SK-MEL-5 (cell line): Measurements from ENCODE around the gene RBM47. TPM values are rescaled to one million over a fixed set of nuclear protein-coding genes. Genes with fewer than 3 reads are reported as not detected.

ENCODE experiments used
- DNase-seq: peaks from one replicate; pipeline ENCODE4 v3.0.0-alpha.2; 2016; ENCODE audit warnings: low read depth, low spot score
- in situ Hi-C: cut with HindIII; loops from 2 replicates; pipeline ENCODE4 v1.10.0; 2016; ENCODE audit warnings: low sequenced_read_pairs, high pct_unique_total_duplicates, low pct_unique_long_range_greater_than_20kb
- total RNA-seq: library from RNA; depleted of rRNA; stranded (reverse); fragments of >200 nt; shearing (Covaris generic); gene quantifications from 2 replicates; pipeline ENCODE4 v1.2.3, GENCODE V29; 2014

The RBM47 gene
- total RNA-seq, 1 experiment from 2014 or later = 7.2 TPM

DNA sequence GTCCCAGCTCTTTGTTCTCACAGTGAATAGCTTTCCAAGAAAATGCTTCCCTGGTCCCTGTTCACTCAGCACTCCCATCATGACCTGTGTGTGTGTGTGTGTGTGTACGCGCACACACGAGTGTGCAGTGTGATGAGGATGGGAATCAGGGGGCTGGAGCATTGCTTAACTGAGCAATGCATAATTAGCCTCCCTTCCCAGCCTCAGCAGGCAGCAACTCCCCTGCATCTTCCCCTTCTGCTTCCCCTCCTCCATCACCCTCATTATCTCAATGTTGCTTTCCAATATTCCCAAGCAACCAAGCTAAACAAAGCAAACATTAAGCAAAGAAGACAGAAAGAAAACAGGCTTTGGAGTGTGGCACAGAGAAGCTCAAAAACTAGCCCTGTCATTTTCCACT lies 137.0 kb downstream of the RBM47 start:
- no peak for DNase-seq
- in situ Hi-C loops = no loop called here

DNA sequence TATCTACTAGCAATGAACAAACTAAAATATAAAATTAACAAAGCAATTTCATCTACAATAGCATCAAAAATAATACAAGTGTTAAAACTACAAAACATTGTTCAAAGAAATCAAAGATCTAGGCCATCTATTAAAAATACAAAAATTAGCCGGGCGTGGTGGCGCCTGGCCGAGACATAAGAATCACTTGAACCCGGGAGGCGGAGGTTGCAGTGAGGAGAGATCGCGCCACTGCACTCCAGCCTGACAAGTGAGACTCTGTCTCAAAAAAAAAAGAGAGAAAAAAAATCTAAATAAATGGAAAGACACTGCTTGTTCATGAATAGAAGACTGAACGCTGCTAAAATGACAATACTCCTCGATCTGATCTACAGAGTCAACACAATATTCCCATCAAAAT lies 139.2 kb downstream of the RBM47 start:
- DNase-seq = no peak
- in situ Hi-C loops = no loop called here

DNA sequence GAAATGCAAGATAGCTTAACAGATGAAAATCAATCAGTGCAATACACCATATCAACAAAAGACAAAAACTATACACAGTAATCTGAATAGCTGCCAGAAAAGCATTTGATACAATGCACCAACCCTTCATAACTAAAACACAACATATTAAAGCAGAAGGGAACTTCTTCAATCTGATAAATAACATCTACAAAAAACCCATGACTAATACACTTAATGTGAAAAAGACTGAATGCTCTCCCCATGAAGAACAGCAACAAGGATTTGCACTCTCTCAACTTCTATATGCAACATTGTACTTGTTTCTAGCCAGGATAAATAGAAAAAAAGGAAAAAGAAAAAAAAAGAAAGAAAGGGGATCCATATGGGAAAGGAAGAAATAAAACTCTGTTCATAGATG lies 139.7 kb downstream of the RBM47 start:
- in situ Hi-C loops = no loop called here
- no peak for DNase-seq

DNA sequence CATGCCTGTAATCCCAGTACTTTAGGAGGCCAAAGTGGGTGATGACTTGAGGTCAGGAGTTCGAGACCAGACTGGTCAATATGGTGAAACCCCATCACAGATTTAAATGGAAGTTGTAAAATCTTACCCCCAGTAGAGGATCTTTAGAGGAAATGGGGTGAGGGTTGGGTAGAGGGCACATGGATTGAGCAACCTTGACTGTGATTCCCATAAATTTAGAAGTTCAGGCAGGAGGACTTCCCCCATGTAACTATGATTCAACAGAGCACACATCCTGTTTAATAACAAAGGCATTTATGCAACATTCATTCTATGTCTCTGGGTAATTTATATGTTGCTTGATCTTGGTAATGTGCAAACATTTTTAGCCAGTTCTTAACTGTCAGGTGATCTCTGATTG lies 143.1 kb downstream of the RBM47 start:
- in situ Hi-C loops = no loop called here
- DNase-seq = no peak

DNA sequence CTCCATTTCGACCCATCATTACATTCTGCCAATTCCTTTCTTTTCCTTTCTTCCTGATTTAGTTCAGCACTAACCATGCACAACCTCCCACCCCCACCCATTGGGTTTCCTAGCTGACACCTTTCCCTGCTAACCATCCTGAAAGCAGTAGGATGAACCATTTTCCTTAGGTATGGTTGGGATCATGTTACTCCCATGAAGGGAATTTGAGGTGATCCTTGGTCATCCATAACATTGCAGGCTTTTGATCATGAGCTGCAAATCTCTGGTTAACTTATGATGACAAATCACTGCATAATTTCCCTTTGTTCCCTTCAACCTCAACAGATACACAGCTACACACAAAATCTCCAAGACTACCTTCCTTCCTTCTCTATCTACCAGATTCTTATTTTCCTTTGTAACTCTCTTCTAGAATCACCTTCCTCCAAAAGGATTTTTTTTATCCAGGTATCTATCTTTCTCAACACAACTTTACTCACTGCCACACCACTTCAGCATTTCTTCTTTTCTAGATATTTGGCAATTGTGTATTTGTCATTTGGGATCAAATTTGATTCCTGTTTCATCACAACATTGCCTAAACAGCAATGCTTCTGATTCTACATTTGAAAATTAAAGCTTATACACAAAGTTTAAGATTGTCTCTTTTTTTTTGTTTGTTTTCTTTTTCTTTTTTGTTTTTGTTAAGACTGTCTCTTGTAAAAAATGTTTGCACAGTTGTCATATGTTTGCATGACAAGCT lies 145.1 kb downstream of the RBM47 start:
- DNase-seq = no peak
- in situ Hi-C loops = no loop called here

DNA sequence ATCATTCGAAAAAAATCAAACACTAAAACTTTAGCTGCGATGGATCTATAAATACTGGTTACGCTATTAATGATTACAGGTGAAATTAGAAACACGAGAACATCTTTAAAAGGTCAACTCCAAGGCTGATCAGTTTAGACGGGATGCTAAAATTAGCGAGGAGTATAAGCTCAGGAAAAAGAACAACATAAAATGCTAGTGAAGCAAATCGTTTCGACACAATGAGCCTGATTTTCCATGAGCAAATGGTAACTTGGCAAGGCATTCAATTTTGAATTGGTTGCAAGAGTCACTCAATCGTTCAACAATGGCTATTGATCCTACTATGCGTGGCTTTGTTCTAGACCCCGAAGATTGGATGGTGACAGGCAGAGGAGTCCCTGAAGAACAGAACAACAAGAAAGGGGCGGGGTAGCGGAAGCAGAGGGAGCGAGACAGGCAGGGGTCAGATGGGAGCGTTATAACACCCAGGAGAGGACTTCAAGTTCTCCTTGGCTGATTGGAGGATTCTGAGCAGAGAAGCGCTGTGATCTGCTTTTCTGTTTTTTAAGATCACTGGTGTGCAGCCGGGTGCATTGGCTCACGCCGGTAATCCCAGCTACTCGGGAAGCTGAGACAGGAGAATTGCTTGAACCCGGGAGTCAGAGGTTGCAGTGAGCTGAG lies 146.5 kb downstream of the RBM47 start:
- in situ Hi-C loops = no loop called here
- DNase-seq = no peak

DNA sequence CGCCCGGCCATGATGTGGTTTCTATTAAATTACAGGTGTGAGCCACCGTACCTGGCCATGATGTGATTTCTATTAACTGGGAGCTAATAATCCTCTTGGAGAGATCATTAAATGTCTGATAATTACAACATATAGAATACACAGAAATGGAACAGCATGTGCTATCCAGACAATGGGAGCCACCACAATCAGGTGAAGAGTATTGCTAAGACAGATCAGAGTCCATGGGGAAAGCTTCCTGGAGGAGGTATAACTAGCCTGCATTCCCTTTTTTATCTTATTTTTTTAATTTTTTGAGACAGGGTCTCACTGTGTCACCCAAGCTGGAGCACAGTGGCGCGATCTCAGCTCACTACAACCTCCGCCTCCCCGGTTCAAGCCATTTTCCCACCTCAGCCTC lies 147.7 kb downstream of the RBM47 start:
- in situ Hi-C loops = no loop called here
- no peak for DNase-seq

DNA sequence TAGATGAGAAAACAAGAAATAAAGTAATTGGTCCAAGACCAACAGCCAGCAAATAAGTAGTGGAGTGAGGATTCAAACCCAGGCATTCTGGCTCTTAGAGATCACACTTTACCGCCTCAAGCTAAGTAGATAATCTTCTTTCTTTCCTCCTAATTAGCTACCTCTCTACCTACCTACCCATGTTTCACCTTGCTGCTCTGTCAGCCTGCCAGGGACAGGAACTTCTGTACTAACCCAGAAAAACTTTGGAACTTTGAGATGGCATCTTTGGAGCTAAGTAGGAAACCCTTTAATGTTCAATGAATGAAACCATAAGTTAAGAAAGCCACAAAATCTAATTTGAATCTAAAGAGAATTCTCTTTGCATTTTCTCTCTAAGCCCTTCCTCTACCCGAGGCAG lies 149.4 kb downstream of the RBM47 start:
- in situ Hi-C loops = no loop called here
- DNase-seq = no peak

DNA sequence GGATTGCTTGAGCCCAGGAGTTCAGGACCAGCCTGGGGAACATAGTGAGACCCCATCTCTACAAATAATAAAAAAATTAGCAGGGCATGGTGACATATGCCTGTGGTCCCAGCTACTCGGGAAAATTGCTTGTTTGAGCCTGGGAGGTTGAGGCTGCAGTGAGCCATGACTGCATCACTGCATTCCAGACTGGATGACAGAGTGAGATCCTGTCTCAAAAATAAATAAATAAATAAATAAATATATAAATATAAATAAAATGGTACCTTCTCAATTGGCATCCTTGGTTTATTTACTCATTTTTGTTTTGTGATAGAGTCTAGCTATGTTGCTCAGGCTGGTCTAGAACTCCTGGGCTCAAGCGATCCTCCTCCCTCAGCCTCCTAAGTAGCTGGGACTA lies 150.3 kb downstream of the RBM47 start:
- in situ Hi-C loops = no loop called here
- DNase-seq = no peak

DNA sequence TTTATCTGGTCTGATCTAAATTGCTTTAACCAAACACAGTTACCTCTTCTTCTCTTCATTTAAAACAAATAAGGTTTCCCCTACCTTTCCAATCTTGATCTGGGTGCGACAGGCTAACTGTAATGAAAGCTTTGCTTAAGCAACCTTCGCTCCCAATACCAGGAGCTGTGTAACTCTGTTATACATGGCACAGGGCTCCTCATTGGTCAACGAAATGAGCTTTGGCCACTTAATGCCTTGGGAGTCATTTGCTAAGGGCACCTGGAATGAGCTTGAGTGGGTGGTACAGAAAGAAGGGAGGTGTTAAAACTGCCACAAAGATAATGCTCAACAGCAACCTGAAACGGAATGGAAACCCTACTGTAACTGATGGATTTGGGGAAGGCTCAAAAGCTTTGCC lies 154.1 kb downstream of the RBM47 start:
- no peak for DNase-seq
- in situ Hi-C loops = no loop called here

DNA sequence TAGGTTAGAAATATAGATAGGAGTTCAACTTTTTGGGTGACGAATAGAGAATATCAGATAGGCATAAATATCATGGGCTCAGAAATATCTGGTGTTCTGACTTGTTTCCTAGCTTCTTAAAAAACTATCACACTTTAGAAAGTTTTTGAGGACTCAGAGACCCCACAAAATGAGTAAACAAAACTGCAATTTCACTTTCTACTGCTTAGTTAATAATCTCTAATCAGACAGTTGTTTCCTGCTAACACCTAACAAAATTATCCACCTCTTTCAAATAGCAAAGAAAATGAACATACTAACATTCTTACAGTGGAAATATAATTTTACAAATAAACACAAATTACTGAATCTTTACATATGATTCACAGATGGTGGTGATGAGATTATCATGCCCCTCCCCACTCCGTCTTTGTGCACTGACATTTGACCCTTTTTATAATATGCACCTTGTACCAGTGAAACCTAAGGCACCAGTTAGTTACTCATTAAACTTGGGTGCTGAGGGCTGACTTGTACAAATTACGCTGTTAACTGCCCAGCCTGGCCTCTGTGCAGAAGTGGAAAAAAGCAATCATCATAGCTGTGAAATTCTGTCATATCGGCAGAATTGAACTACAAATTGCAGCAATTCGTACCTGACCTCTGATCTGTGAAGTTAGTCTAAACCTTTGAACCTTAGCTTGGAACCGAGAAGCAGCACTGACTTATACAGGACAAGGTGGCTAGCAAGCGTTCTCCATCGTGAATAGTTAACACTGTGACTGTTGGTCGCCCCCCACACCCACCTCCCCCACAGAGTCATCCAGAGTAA lies 155.9 kb downstream of the RBM47 start:
- in situ Hi-C loops = no loop called here
- no peak for DNase-seq

DNA sequence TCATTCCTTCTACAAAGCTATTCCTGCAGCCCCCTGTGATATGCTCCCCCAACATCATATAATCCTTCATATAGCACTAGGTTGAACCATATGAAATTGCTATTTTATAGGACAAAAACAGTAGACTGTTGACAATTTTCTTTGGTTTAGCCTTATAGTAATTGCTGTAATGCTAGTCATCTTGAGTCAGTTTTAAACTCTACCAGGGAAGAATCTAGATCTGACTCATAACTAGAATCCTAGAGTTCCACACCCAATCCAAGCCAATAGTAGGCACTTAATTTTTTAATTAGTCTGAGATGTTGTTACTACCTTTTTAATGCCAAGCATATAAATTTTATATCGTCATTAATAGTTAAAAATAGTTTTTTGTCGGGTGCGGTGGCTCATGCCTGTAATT lies 157.7 kb downstream of the RBM47 start:
- DNase-seq = no peak

DNA sequence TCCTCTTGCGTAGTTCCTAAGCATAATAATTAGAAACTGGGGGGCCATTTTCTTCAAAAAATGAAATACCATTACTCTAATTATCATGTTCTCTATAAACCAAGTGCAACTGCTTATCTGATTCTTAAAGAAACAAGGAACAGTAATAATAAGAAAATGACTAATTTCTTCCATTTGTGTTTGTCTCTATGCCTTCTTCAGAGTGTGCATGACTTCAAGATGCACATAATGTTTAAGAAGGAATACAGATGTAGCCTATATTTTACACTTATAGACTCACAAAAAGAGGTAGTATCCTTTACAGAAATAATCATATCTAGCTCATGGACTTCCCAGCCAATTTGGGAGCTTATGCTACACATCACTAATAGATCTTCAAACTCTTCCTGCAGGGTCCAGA lies 162.9 kb downstream of the RBM47 start:
- DNase-seq = no peak
- in situ Hi-C loops = no loop called here

More for the DNA sequence above, 157.7 kb downstream of the RBM47 start:
- in situ Hi-C loops = no loop called here

DNA sequence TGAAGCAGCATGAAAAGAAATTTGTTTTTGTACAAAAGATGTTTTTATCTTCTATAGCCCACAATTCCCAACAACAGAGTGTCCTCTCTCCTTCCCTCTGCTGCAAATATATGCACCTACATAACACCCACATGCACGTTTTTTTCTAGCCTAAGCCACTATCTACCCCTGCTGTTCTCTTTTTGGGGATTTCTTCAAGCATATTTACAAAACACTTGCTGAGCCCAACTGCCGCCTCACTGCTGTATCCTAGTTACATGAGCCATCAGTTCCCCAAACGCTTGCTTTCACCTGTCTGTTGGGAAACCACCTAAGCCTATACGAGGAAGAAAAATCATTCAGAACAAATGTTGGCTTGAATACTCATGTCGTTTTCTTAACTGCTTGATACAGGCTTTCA lies 167.3 kb downstream of the RBM47 start:
- DNase-seq = no peak
- in situ Hi-C loops = no loop called here

DNA sequence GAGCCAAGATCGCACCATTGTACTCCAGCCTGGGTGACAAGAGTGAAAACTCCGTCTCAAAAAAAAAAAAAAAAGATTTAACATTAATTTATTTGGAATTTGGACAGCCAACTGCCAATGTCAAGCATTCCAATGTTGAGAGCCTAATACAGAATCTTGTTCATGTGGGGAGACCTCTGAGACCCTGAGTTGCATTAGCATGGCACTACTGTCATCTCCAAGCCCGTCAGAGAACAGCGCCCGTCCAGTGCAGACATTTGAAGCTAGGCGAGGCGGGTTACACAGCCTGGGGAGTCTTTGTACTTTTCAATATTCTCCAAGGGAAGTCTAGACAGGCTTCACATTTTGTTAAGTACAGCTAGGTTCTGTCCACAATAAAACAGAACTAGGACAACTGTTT lies 167.8 kb downstream of the RBM47 start:
- in situ Hi-C loops = no loop called here
- DNase-seq = no peak

DNA sequence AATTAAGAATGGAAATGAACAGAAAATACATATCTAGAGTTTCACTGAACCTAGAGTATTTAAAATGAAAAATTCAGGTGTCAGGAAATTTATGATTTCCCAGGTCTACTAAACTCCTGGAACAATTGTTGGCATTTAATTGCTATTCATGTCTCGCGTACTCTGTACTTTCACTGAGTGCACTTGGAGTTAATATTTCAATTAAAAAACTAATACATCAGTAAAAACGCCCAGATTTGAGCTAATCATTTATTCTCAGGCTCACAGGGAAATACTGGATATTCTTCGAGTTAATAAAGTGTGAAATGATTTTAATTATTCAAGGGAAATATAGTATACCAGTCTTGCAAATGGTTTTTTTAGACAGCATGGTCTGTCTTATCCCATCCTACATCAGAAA lies 168.6 kb downstream of the RBM47 start:
- no peak for DNase-seq
- in situ Hi-C loops = no loop called here

DNA sequence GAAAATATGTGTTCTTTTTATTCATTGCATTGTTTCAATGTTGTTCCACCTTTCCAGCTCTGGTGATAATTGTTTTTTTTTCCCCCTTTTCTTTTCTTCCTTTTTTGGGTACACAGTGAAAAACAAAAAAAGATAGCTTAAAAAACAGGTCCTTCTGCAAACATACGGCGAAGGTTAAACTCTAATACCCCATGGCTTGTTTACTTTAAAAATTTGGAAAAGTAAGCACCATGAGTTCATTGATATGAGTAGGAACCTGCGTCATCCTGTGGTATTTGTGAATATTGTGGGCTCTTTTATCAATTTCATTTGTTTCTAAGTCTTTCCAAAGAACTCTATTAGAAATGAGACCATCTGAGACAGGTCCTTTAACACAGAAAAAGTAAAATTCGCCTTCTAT lies 171.0 kb downstream of the RBM47 start:
- in situ Hi-C loops = no loop called here
- DNase-seq = no peak

DNA sequence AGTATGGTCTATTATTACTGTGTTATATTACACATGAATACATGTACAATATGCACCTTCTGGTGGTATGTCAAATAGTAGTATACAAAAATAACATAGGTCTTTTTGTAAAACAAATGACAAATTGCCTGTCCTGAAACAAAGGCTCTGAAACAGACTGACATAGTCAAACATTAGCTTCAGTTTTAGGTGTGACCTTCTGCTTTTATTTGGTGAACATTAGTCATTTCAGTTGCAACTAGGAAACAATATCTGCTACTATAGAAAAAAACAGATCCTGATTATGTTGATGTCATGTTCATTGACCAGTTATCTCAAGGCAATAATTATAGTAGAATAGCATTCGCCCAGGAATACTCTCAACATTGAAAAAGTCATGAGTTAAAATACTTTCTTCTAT lies 171.6 kb downstream of the RBM47 start:
- in situ Hi-C loops = no loop called here
- DNase-seq = no peak
